Astrocyte of the spinal cord (primary cell): ENCODE data around the gene BTBD2.

ENCODE experiments used
- DNase-seq: peaks from one replicate; pipeline ENCODE4 v3.0.0; 2011; ENCODE audit warnings: low read depth, low spot score
- H3K4me3 ChIP-seq: 2 replicates; pipeline ENCODE4 v1.5.1; 2011; ENCODE audit warnings: low read depth, mild to moderate bottlenecking, low read length, moderate library complexity
- in situ Hi-C: cut with HindIII; loops from 2 replicates; pipeline ENCODE4 v1.10.0; 2017; ENCODE audit warnings: low sequenced_read_pairs
- TF ChIP-seq, protein P1 (sequence below): IDR thresholded peaks from 2 replicates; pipeline ENCODE4 v1.5.1; 2012; ENCODE audit warnings: low read depth, mild to moderate bottlenecking, low read length, inconsistent platforms

The BTBD2 gene

DNA sequence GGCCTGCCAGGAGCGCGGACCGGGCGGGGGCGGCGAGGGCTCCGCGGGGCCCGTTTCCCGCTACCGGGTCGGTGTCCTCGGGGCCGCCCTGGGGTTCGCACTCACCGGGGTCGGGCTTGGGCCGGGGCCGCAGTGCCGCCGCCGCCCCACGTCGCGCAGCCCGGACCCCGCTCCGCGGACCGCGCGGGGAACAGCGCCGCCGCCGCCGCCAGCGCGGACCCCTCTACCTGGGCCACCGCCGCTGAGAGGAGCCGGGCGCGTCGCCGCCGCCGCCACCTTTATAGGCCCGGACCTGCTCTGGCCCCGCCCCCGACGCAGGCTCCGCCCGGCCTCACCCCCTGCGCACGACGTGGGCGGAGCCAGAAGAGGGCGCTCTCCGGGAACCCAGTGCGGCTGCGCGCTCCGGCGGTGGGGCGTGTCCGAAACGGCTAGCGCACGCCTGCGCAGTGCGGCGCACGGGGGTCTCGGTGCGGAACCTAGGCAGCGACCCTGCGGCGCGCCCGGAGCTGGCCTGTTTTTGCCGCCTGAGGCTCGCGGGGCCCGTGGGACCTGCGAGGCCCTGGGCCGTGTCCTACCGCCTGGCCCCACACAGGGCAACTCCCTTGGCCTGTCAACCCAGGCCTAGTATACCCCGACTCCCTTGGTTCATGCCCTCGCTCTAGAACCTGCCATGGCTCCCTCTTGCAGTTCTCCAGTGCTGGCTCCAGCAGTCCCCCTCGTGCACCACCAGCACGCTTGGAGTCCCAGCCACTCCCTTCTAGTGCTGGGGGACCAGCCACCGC lies 35.7 kb upstream of the BTBD2 start, which contains the start of gene MKNK2:
TSS of gene MKNK2 (minus strand) at position 254 of the 782 bp plus-strand sequence. CDS start 393 bp downstream, outside the sequence.
- TF ChIP-seq, protein P1, sequence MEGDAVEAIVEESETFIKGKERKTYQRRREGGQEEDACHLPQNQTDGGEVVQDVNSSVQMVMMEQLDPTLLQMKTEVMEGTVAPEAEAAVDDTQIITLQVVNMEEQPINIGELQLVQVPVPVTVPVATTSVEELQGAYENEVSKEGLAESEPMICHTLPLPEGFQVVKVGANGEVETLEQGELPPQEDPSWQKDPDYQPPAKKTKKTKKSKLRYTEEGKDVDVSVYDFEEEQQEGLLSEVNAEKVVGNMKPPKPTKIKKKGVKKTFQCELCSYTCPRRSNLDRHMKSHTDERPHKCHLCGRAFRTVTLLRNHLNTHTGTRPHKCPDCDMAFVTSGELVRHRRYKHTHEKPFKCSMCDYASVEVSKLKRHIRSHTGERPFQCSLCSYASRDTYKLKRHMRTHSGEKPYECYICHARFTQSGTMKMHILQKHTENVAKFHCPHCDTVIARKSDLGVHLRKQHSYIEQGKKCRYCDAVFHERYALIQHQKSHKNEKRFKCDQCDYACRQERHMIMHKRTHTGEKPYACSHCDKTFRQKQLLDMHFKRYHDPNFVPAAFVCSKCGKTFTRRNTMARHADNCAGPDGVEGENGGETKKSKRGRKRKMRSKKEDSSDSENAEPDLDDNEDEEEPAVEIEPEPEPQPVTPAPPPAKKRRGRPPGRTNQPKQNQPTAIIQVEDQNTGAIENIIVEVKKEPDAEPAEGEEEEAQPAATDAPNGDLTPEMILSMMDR = peak; percentile 47
- H3K4me3 ChIP-seq = peak within 1 kb of the TSS; percentile 93
- in situ Hi-C loops = no loop called here
- DNase-seq = peak; percentile 79

DNA sequence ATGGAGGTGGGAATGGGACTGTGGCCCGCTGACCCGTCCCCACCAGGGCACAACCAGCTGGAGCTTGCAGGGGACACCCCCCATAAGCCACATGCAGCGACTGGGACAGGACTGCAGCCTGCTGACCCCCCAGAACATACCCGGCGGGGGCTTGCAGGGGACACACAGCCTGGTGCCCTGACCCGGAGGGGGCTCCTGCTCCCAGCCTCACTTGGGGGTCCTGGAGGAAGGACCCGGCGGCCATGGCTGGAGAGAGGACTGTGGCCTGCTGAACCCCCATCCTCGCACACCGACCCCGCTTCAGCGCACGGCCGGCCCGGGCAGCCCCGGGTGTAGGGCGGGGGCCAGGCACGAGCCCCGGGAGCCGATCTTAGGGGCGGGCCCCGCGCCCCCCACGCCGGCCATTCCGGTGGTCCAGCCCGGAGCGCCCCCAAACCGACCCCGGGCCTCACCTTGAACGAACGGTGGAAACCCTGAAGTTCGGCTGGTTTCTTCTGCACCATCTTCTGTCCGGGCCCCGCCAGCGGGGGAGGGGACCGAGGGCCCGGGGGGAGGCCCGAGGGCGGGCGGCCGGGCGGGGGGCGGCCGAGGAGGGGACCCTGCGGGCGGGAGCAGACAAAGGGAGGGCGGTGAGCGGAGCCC lies 35.0 kb upstream of the BTBD2 start:
- no peak for DNase-seq
- TF ChIP-seq, protein P1 = no peak
- peak overlapping the region; percentile 93 for H3K4me3 ChIP-seq
- in situ Hi-C loops = no loop called here

DNA sequence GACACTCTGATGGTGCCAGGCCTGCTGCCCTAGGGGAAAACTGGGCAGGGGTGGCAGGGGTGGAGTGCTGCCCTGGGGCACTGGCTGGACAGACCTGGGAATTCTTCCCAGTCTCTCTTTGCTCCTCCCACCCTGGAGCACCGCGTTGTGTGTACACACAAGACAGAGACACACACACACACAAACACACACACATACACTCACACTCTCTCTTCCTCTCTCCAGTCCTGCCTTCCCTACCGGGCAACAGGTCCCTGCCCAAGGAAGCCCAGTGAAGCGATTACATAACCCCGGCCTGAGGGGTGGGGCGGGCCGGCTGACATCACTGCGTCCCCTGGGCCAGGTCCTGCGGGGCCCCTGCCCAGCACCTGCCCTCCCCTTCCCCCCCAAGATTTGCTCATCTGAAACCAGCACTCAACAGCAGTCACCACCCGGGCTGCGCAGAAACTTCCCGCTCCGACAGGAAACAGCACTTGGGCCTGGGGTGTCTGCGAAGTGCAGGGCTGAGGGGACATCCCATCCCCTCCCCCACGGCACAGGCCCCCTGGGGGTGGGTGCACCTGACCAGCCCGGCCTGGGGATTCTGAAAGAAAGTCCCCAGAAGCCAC lies 34.3 kb upstream of the BTBD2 start:
- in situ Hi-C loops = no loop called here
- TF ChIP-seq, protein P1 = no peak
- peak overlapping the region; percentile 93 for H3K4me3 ChIP-seq
- DNase-seq = peak; percentile 58

DNA sequence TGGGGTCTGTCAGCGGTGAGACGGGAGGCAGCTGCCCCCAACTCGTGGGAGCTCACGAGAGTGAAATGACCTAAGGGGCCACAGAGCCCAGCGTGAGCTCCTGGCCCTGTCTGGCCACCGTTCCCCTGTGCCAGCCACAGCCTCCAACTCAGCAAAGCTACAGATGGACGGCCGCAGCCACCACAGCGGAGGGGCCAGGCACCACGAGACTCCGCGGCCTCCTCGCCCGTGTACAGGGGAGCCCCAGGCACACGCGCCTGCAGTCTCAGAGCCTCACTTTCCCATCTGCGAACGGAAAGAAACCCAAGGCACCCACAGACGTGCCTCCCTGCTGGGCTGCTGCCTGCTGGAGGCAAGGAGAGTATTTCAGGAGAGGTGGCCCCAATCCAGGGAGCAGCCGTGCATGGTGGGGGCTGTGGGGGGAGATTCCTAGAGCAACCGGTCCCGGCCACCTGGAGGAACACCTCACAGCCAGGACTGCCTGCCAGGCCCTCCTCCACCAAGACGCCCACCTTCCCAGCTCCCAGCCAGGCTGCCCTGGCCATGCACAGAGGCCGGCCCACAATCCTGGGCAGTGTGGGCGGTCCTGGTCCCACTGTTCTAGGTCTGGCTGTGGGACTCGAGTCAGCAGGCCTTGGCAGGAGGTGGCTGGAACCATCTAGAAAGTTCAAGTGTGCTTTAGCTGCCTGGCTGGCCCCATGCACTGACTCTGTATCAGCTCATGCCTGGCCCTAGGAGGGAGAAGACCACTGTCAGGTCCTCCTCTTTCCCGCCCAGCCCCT lies 33.6 kb upstream of the BTBD2 start:
- DNase-seq = no peak
- H3K4me3 ChIP-seq = peak overlapping the region; percentile 93
- TF ChIP-seq, protein P1 = no peak
- in situ Hi-C loops = no loop called here

DNA sequence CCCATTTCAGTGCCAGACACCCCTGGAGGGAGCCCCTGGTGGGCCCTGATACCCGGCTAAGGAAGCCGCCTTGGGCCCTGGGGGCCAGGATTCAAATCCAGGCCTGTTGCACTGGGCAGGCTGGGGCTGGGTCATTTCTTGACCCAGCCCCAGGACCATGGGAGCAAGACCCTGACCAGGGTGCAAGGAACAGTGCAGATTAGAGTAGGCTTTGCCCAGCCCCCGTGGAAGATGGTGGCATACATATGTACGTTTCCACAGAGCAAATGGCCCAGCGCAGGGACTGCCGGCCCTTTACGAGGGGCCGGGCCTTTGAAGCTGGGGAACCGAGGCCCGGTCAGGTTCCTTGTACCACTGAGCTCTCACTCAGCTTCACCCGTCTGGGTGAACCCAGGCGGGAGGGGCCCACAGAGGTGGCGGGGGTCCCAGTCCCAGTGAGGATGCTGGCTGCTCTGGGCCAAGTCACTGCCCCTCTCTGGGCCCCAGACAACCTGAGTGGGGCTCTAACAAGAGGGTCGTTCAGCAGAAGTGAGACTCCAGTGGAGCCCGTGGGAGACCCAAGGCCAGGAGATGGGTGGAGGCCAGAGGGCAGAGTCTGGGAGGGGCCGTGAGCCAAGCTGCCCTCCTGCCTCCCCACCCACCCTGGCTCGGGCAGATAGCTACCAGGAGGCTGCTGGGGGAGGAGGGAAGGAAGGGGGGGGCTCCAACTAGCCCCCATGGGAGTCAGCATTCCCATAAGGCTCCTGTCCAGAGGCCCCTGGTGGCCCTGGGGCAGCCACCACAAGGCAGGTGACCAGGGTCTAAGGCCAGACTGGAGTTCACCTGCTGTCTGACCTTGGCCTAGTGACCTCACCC lies 32.8 kb upstream of the BTBD2 start:
- in situ Hi-C loops = no loop called here
- H3K4me3 ChIP-seq = peak overlapping the region; percentile 93
- no peak for DNase-seq
- TF ChIP-seq, protein P1 = no peak
